ENCODE measurements around the gene SBF1. TPM values are rescaled to one million over a fixed set of nuclear protein-coding genes. Genes with fewer than 3 reads are reported as not detected.

Gene SBF1
- total RNA-seq, 2 experiments from 2014 or later = 220 to 227 TPM

DNA sequence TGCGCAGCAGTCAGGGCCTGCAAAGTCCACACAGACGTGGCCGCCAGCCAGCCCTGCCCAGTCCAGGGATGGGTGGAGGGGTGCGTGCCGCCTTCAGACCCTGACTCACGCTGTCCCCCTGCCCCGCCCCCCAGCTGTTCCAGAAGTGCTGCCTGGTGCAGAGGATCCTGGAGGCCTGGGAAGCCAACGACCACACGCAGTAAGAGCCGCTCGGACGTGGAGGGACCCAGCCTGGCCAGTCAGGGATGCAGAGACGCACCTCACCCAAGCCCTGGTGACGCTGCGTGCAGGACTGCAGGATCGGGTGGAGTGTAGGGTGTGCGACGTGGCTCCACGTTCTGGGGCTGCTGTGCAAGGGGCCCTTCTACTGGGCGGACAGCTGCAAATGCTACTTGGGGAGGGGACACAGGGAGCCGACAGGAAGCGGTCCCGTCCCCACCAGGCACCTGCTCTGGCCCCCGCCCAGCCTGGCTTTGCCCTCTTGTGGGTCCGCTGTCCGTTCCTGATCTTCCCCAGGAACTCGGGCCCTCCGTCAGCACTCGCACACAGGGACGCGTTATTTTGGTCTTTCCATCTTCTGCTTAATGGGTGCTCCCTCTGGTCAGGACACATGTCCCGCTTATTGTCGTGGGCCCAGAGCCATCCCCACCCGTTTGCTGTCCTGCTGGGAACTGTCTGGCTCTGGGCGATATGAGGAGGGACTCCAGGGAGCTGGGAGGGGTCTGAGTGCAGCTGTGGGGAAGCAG, 42.5 kb downstream of the SBF1 start:
- H3K4me3 ChIP-seq (ENCODE audit: low read length) = no peak overlapping the region
- no peak for ATAC-seq (ENCODE audit: poor library complexity)
- H3K36me3 Mint-ChIP-seq (ENCODE audit: low read depth) = peaks cover 50% of the 10 kb centered on the region

DNA sequence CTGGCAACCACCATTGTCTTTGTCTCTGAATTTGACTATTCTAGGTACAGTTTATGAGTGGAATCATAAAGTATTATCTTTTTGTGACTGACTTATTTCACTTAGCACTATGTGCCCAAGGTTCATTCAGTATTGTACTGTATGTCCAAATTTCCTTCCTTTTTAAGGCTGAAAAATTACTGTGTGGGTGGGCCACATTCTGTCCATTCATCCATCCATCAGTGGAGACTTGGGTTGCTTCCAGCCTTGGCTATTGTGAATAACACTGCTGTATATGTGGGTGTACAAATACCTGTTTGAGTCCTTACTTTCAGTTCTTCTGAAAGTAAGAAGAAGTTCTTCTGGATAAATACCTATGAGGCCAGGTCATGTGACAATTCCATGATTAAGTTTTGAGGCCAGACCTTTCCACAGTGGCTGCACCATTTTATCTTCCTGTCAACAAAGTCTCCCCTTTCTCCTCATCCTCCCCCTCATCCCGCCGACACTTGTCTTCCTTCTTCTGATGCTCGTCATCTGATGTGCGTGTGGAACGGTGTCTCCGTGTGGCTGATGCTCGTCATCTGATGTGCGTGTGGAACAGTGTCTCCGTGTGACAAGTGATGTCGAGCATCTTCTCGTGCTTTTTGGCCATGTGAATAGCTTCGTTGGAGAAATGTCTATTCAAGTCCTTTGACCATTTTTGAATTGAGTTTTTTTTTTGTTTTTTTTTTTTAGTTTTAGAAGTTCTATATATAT, 49.5 kb downstream of the SBF1 start:
- peaks cover 85% of the 10 kb centered on the region for H3K36me3 Mint-ChIP-seq (ENCODE audit: low read depth)

More for the DNA sequence above, 42.5 kb downstream of the SBF1 start:
- CTCF ChIA-PET = no interaction called here
- peaks cover 71% of the 10 kb centered on the region for H3K36me3 ChIP-seq (ENCODE audit: insufficient read depth, low read length)
- no peaks in the 10 kb centered on the region for H3K9me3 ChIP-seq (ENCODE audit: control insufficient read depth in 1 of 2, insufficient read depth in 1 of 2, low read length in 2 of 2)
- H3K4me1 ChIP-seq (ENCODE audit: insufficient read depth, low read length) = no peaks in the 10 kb centered on the region
- H3K27me3 Mint-ChIP-seq = no peaks in the 10 kb centered on the region
- POLR2A ChIA-PET = no interaction called here
- no peaks in the 10 kb centered on the region for H3K9me3 Mint-ChIP-seq
- no peak overlapping the region for H3K27ac Mint-ChIP-seq
- TF ChIP-seq, protein P1, sequence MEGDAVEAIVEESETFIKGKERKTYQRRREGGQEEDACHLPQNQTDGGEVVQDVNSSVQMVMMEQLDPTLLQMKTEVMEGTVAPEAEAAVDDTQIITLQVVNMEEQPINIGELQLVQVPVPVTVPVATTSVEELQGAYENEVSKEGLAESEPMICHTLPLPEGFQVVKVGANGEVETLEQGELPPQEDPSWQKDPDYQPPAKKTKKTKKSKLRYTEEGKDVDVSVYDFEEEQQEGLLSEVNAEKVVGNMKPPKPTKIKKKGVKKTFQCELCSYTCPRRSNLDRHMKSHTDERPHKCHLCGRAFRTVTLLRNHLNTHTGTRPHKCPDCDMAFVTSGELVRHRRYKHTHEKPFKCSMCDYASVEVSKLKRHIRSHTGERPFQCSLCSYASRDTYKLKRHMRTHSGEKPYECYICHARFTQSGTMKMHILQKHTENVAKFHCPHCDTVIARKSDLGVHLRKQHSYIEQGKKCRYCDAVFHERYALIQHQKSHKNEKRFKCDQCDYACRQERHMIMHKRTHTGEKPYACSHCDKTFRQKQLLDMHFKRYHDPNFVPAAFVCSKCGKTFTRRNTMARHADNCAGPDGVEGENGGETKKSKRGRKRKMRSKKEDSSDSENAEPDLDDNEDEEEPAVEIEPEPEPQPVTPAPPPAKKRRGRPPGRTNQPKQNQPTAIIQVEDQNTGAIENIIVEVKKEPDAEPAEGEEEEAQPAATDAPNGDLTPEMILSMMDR (IDR thresholded peaks at IDR 0.05) = no peak
- DNase-seq = peak in 1 of 14 experiments; percentile 15
- H3K27me3 ChIP-seq (ENCODE audit: control insufficient read depth in 1 of 2, insufficient read depth in 2 of 2, low read length in 2 of 2) = no peaks in the 10 kb centered on the region
- no peaks in the 10 kb centered on the region for H3K4me1 Mint-ChIP-seq (ENCODE audit: low read depth)
- no peak overlapping the region for H3K4me3 Mint-ChIP-seq
- no peak overlapping the region for H3K27ac ChIP-seq (ENCODE audit: low read depth in 1 of 2, low read length in 2 of 2)
- intact Hi-C loops (cut with DNase I, micrococcal nuclease) = no loop called here

DNA sequence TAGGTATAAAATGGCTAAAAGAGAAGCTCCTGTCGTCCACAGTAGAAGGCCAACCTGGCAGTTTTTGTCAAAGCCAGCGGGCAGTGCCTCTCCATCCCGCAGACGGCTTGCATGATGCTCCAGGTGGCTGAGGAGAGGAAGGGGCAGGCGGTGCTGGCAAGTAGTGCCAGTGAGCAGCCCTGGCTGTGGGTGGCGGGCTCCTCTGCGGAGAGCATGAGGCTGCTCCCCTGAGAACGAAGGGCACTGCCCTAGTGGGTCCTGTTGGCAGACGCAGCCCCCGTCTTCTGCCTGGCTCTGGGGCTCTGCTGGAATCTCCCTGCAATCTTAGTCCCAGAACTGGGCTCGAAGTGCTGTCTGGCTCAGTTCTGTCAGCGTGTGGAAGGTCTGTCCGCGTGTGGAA, 50.9 kb downstream of the SBF1 start:
- intact Hi-C loops (cut with DNase I, micrococcal nuclease) = no loop called here
- Histone ChIP-seq H3K9me3 (ENCODE audit: control insufficient read depth in 1 of 2, insufficient read depth in 1 of 2, low read length in 2 of 2) (no peaks in the 10 kb centered on the region), H3K36me3 (ENCODE audit: insufficient read depth, low read length) (peaks cover 70% of the 10 kb centered on the region), H3K4me1 (ENCODE audit: insufficient read depth, low read length) (no peaks in the 10 kb centered on the region), H3K27me3 (ENCODE audit: control insufficient read depth in 1 of 2, insufficient read depth in 2 of 2, low read length in 2 of 2) (no peaks in the 10 kb centered on the region), H3K27ac (ENCODE audit: low read depth in 1 of 2, low read length in 2 of 2) (no peak overlapping the region), H3K4me3 (ENCODE audit: low read length) (no peak overlapping the region)
- DNase-seq (peak in 1 of 14 experiments; percentile 11), ATAC-seq (ENCODE audit: poor library complexity) (no peak)
- no peaks in the 10 kb centered on the region for H3K27me3 Mint-ChIP-seq
- no peak overlapping the region for H3K27ac Mint-ChIP-seq
- H3K9me3 Mint-ChIP-seq = no peaks in the 10 kb centered on the region
- H3K4me3 Mint-ChIP-seq = no peak overlapping the region
- peaks cover 85% of the 10 kb centered on the region for H3K36me3 Mint-ChIP-seq (ENCODE audit: low read depth)
- TF ChIP-seq, protein P1 (IDR thresholded peaks at IDR 0.05) = no peak
- H3K4me1 Mint-ChIP-seq (ENCODE audit: low read depth) = no peaks in the 10 kb centered on the region
- ChIA-PET POLR2A (no interaction called here), CTCF (no interaction called here)

More for the DNA sequence above, 49.5 kb downstream of the SBF1 start:
- H3K4me1 ChIP-seq (ENCODE audit: insufficient read depth, low read length) = no peaks in the 10 kb centered on the region
- no peaks in the 10 kb centered on the region for H3K9me3 ChIP-seq (ENCODE audit: control insufficient read depth in 1 of 2, insufficient read depth in 1 of 2, low read length in 2 of 2)
- ChIA-PET POLR2A (no interaction called here), CTCF (interaction anchor here (1.3 kb wide), 1 partner anchor 73 kb away, joined by 4 read pairs; no protein-coding TSS in a partner anchor)
- no peaks in the 10 kb centered on the region for H3K27me3 ChIP-seq (ENCODE audit: control insufficient read depth in 1 of 2, insufficient read depth in 2 of 2, low read length in 2 of 2)
- TF ChIP-seq, protein P1 (IDR thresholded peaks at IDR 0.05) = no peak
- intact Hi-C loops (cut with DNase I, micrococcal nuclease) = no loop called here
- Mint-ChIP-seq H3K27me3 (no peaks in the 10 kb centered on the region), H3K4me1 (ENCODE audit: low read depth) (no peaks in the 10 kb centered on the region), H3K27ac (no peak overlapping the region), H3K9me3 (no peaks in the 10 kb centered on the region), H3K4me3 (no peak overlapping the region)
- H3K4me3 ChIP-seq (ENCODE audit: low read length) = no peak overlapping the region
- peaks cover 68% of the 10 kb centered on the region for H3K36me3 ChIP-seq (ENCODE audit: insufficient read depth, low read length)
- no peak overlapping the region for H3K27ac ChIP-seq (ENCODE audit: low read depth in 1 of 2, low read length in 2 of 2)
- no peak for ATAC-seq (ENCODE audit: poor library complexity)
- DNase-seq = no peak
